ENCODE results near the gene NDUFA13. TPM values are rescaled to one million over a fixed set of nuclear protein-coding genes. Genes with fewer than 3 reads are reported as not detected.

The NDUFA13 gene
- total RNA-seq, 1 donor: 68.8 TPM

GRCh38 chr19:19499272-19499995, 16.6 kb upstream of the NDUFA13 start:
- Histone ChIP-seq H3K4me3 (ENCODE audit: low read length) (no peak overlapping the region), H3K27me3 (ENCODE audit: insufficient read depth, low read length) (no peaks in the 10 kb centered on the region)

GRCh38 chr19:19500975-19501644, 14.9 kb upstream of the NDUFA13 start:
- Histone ChIP-seq H3K9me3 (ENCODE audit: low read depth, low read length) (no peaks in the 10 kb centered on the region), H3K4me1 (ENCODE audit: insufficient read depth, low read length) (no peaks in the 10 kb centered on the region), H3K27me3 (ENCODE audit: insufficient read depth, low read length) (no peaks in the 10 kb centered on the region), H3K4me3 (ENCODE audit: low read length) (no peak overlapping the region)

More at GRCh38 chr19:19499272-19499995, 16.6 kb upstream of the NDUFA13 start:
- no peaks in the 10 kb centered on the region for H3K4me1 ChIP-seq (ENCODE audit: insufficient read depth, low read length)
- H3K9me3 ChIP-seq (ENCODE audit: low read depth, low read length): no peaks in the 10 kb centered on the region

GRCh38 chr19:19501798-19502197, 14.2 kb upstream of the NDUFA13 start:
- H3K4me3 ChIP-seq (ENCODE audit: low read length): no peak overlapping the region
- H3K9me3 ChIP-seq (ENCODE audit: low read depth, low read length): no peaks in the 10 kb centered on the region
- H3K4me1 ChIP-seq (ENCODE audit: insufficient read depth, low read length): no peaks in the 10 kb centered on the region
- H3K27me3 ChIP-seq (ENCODE audit: insufficient read depth, low read length): no peaks in the 10 kb centered on the region

- H3K4me1 ChIP-seq (ENCODE audit: insufficient read depth, low read length): no peaks in the 10 kb centered on the region
- no peaks in the 10 kb centered on the region for H3K27me3 ChIP-seq (ENCODE audit: insufficient read depth, low read length)
- H3K9me3 ChIP-seq (ENCODE audit: low read depth, low read length): no peaks in the 10 kb centered on the region
- H3K4me3 ChIP-seq (ENCODE audit: low read length): no peak overlapping the region
Observed at GRCh38 chr19:19502281-19502680, 13.7 kb upstream of the NDUFA13 start.

- Histone ChIP-seq H3K4me3 (ENCODE audit: low read length) (no peak overlapping the region), H3K9me3 (ENCODE audit: low read depth, low read length) (no peaks in the 10 kb centered on the region), H3K27me3 (ENCODE audit: insufficient read depth, low read length) (no peaks in the 10 kb centered on the region), H3K4me1 (ENCODE audit: insufficient read depth, low read length) (no peaks in the 10 kb centered on the region)
Observed at GRCh38 chr19:19502808-19503602, 13.0 kb upstream of the NDUFA13 start.

- no peaks in the 10 kb centered on the region for H3K4me1 ChIP-seq (ENCODE audit: insufficient read depth, low read length)
- H3K27me3 ChIP-seq (ENCODE audit: insufficient read depth, low read length): no peaks in the 10 kb centered on the region
- no peak overlapping the region for H3K4me3 ChIP-seq (ENCODE audit: low read length)
- no peaks in the 10 kb centered on the region for H3K9me3 ChIP-seq (ENCODE audit: low read depth, low read length)
Observed at GRCh38 chr19:19504754-19505668, 11.0 kb upstream of the NDUFA13 start.

- no peaks in the 10 kb centered on the region for H3K27me3 ChIP-seq (ENCODE audit: insufficient read depth, low read length)
- H3K4me1 ChIP-seq (ENCODE audit: insufficient read depth, low read length): no peaks in the 10 kb centered on the region
- no peaks in the 10 kb centered on the region for H3K9me3 ChIP-seq (ENCODE audit: low read depth, low read length)
- H3K4me3 ChIP-seq (ENCODE audit: low read length): no peak overlapping the region
Observed at GRCh38 chr19:19505669-19506326, 10.2 kb upstream of the NDUFA13 start.

GRCh38 chr19:19506592-19506991, 9.4 kb upstream of the NDUFA13 start:
- Histone ChIP-seq H3K9me3 (ENCODE audit: low read depth, low read length) (no peaks in the 10 kb centered on the region), H3K4me3 (ENCODE audit: low read length) (no peak overlapping the region), H3K27me3 (ENCODE audit: insufficient read depth, low read length) (no peaks in the 10 kb centered on the region), H3K4me1 (ENCODE audit: insufficient read depth, low read length) (no peaks in the 10 kb centered on the region)

- Histone ChIP-seq H3K27me3 (ENCODE audit: insufficient read depth, low read length) (no peaks in the 10 kb centered on the region), H3K4me3 (ENCODE audit: low read length) (no peak overlapping the region), H3K4me1 (ENCODE audit: insufficient read depth, low read length) (no peaks in the 10 kb centered on the region), H3K9me3 (ENCODE audit: low read depth, low read length) (no peaks in the 10 kb centered on the region)
Observed at GRCh38 chr19:19507354-19507753, 8.7 kb upstream of the NDUFA13 start.

GRCh38 chr19:19508217-19508616, 7.8 kb upstream of the NDUFA13 start:
- H3K9me3 ChIP-seq (ENCODE audit: low read depth, low read length): no peaks in the 10 kb centered on the region
- no peaks in the 10 kb centered on the region for H3K4me1 ChIP-seq (ENCODE audit: insufficient read depth, low read length)

GRCh38 chr19:19510432-19510831, 5.6 kb upstream of the NDUFA13 start:
- Histone ChIP-seq H3K4me1 (ENCODE audit: insufficient read depth, low read length) (peaks cover 4% of the 10 kb centered on the region), H3K27me3 (ENCODE audit: insufficient read depth, low read length) (no peaks in the 10 kb centered on the region), H3K4me3 (ENCODE audit: low read length) (no peak overlapping the region), H3K9me3 (ENCODE audit: low read depth, low read length) (no peaks in the 10 kb centered on the region)

More at GRCh38 chr19:19508217-19508616, 7.8 kb upstream of the NDUFA13 start:
- Histone ChIP-seq H3K4me3 (ENCODE audit: low read length) (no peak overlapping the region), H3K27me3 (ENCODE audit: insufficient read depth, low read length) (no peaks in the 10 kb centered on the region)

- H3K4me3 ChIP-seq (ENCODE audit: low read length): no peak overlapping the region
- H3K9me3 ChIP-seq (ENCODE audit: low read depth, low read length): no peaks in the 10 kb centered on the region
- H3K4me1 ChIP-seq (ENCODE audit: insufficient read depth, low read length): peaks cover 25% of the 10 kb centered on the region
- no peaks in the 10 kb centered on the region for H3K27me3 ChIP-seq (ENCODE audit: insufficient read depth, low read length)
Observed at GRCh38 chr19:19513682-19514081, 2.3 kb upstream of the NDUFA13 start.

GRCh38 chr19:19514215-19514657, 1.8 kb upstream of the NDUFA13 start:
- H3K4me3 ChIP-seq (ENCODE audit: low read length): no peak overlapping the region

More at GRCh38 chr19:19514215-19514657, 1.8 kb upstream of the NDUFA13 start:
- H3K4me1 ChIP-seq (ENCODE audit: insufficient read depth, low read length): peaks cover 26% of the 10 kb centered on the region
- no peaks in the 10 kb centered on the region for H3K27me3 ChIP-seq (ENCODE audit: insufficient read depth, low read length)
- no peaks in the 10 kb centered on the region for H3K9me3 ChIP-seq (ENCODE audit: low read depth, low read length)
